ENCODE data around the gene PPP6R3. TPM values are rescaled to one million over a fixed set of nuclear protein-coding genes. Genes with fewer than 3 reads are reported as not detected.

PPP6R3 gene
- total and polyA plus RNA-seq, 2 of the 8 experiments (the other 6 are each of a cell fraction or from before 2014, with no cell fraction given), result 44.6 to 150 TPM

DNA sequence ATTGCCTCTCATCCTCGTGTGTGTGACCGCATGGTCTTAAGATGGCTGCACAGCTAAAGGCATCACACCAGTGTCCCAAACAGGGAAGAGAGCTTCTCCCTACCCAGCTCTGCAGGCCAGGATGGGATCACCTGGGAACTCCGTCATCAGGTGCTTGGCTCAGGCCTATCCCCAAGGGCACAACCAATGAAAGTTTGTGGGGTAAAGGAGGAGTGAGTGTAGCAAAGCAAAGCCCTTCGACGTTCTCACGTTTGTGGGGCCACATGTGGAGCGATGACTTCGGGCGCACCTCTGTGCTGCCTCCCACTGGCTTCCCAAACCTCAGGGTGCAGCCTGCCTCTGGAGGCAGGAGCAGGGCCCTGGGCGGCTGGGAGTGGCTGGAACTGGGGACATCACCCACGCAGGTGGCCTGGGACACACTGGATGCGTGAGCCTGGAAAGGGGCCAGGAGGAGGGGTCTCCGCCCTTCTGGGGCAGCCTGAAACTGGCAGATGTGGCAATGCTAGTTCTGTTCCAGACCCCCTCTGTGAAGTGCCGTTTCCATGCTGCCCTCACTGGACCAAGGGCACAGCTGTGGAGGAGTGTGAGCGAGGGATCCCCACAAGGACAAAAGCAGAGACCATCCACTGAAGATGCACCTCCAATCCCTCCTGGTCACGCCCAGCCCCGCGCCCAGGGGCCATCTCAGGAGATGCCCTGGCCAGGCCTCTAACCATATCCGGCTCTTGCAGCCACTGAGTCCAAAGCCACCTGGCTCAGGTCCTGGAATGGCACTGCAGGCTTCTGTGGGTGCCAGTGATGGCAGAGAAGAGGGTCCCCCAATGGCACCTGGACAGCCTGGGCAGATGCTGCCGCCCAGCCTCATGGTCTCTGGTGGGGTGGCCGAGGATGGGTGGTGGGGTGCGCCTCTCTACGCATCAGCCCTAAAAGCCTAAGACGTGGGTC, 193.2 kb downstream of the PPP6R3 start (continued):
- TF ChIP-seq ATF3 (IDR thresholded peaks at IDR 0.05; ENCODE audit: insufficient read depth, low read depth, low read length), result no peak
- TF ChIP-seq, protein P1, sequence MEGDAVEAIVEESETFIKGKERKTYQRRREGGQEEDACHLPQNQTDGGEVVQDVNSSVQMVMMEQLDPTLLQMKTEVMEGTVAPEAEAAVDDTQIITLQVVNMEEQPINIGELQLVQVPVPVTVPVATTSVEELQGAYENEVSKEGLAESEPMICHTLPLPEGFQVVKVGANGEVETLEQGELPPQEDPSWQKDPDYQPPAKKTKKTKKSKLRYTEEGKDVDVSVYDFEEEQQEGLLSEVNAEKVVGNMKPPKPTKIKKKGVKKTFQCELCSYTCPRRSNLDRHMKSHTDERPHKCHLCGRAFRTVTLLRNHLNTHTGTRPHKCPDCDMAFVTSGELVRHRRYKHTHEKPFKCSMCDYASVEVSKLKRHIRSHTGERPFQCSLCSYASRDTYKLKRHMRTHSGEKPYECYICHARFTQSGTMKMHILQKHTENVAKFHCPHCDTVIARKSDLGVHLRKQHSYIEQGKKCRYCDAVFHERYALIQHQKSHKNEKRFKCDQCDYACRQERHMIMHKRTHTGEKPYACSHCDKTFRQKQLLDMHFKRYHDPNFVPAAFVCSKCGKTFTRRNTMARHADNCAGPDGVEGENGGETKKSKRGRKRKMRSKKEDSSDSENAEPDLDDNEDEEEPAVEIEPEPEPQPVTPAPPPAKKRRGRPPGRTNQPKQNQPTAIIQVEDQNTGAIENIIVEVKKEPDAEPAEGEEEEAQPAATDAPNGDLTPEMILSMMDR (IDR thresholded peaks at IDR 0.05; ENCODE audit: control extremely low read depth in 1 of 3, insufficient read depth in 1 of 3, low read depth in 1 of 3, low read length in 3 of 3), result no peak
- no peak for TF ChIP-seq GABPA (IDR thresholded peaks at IDR 0.05; ENCODE audit: borderline replicate concordance, insufficient read depth, low read length)
- no peak for TF ChIP-seq SP4 (IDR thresholded peaks at IDR 0.05; ENCODE audit: low read length)
- TF ChIP-seq CTBP2 (IDR thresholded peaks at IDR 0.05; ENCODE audit: borderline replicate concordance, insufficient read depth, insufficient read length, low read length), result no peak
- TF ChIP-seq POLR2A (IDR thresholded peaks at IDR 0.05; ENCODE audit: control extremely low read depth in 1 of 2, low read depth in 2 of 2, low read length in 2 of 2), result no peak
- TF ChIP-seq RAD21 (IDR thresholded peaks at IDR 0.05 in 1 of 2, conservative IDR thresholded peaks at IDR 0.05 in 1 of 2; ENCODE audit: low read depth in 2 of 2, low read length in 2 of 2), result no peak
